Coronary artery (tissue), 2 donors: ENCODE measurements around the gene ACAN.

Experiments used
- DNase-seq: peaks from one replicate; pipeline ENCODE4 v3.0.0-alpha.2; 2017; ENCODE audit warnings: low spot score
- H3K27ac ChIP-seq, 2 donors: fragments of 200-600 bp; sonication (generic); one replicate each; pipeline ENCODE4 v1.5.1; 2016 to 2019
- H3K4me3 ChIP-seq: fragments of 200-600 bp; sonication (generic); 2 replicates; pipeline ENCODE4 v1.5.1; 2016; ENCODE audit warnings: mild to moderate bottlenecking, moderate library complexity
- CTCF ChIP-seq: fragments of 200-600 bp; sonication (generic); IDR thresholded peaks from one replicate; pipeline ENCODE4 v1.5.1; 2019; ENCODE audit warnings: antibody characterized with exemption

The ACAN gene

GRCh38 chr15:88878720-88879184 lies 75.5 kb downstream of the ACAN start:
- DNase-seq, result no peak

GRCh38 chr15:88880944-88881740 lies 77.9 kb downstream of the ACAN start:
- H3K4me3 ChIP-seq, result no peak overlapping the region
- no peak for TF ChIP-seq CTCF

More at GRCh38 chr15:88878720-88879184, 75.5 kb downstream of the ACAN start:
- Histone ChIP-seq H3K27ac (no peak overlapping the region), H3K4me3 (no peak overlapping the region)
- no peak for TF ChIP-seq CTCF

GRCh38 chr15:88881775-88882174 lies 78.5 kb downstream of the ACAN start:
- Histone ChIP-seq H3K4me3 (no peak overlapping the region), H3K27ac (no peak overlapping the region)
- no peak for DNase-seq
- no peak for TF ChIP-seq CTCF

More at GRCh38 chr15:88880944-88881740, 77.9 kb downstream of the ACAN start:
- no peak for DNase-seq
- no peak overlapping the region for H3K27ac ChIP-seq

- DNase-seq, result no peak
- Histone ChIP-seq H3K4me3 (no peak overlapping the region), H3K27ac (no peak overlapping the region)
- no peak for TF ChIP-seq CTCF
Observed at GRCh38 chr15:88882785-88883184, 79.5 kb downstream of the ACAN start.

- no peak overlapping the region for H3K4me3 ChIP-seq
- H3K27ac ChIP-seq, result no peak overlapping the region
- TF ChIP-seq CTCF, result no peak
- DNase-seq, result no peak
Observed at GRCh38 chr15:88887068-88887580, 83.9 kb downstream of the ACAN start.

GRCh38 chr15:88888719-88889118 lies 85.5 kb downstream of the ACAN start:
- TF ChIP-seq CTCF, result no peak
- DNase-seq, result no peak
- H3K4me3 ChIP-seq, result no peak overlapping the region
- no peak overlapping the region for H3K27ac ChIP-seq

- TF ChIP-seq CTCF, result no peak
Observed at GRCh38 chr15:88890495-88890894, 87.3 kb downstream of the ACAN start.

More at GRCh38 chr15:88890495-88890894, 87.3 kb downstream of the ACAN start:
- Histone ChIP-seq H3K4me3 (no peak overlapping the region), H3K27ac (no peak overlapping the region)
- no peak for DNase-seq
